ENCODE measurements around the gene NCKAP5. TPM values are rescaled to one million over a fixed set of nuclear protein-coding genes. Genes with fewer than 3 reads are reported as not detected.

The NCKAP5 gene
- total and polyA plus RNA-seq, 7 donors: 0.03 to 1.2 (median 0.22) TPM

GRCh38 chr2:133434959-133435668, 133.1 kb downstream of the NCKAP5 start:
- Histone ChIP-seq H3K27me3 (ENCODE audit: insufficient read depth in 3 of 3, low read length in 2 of 3) (no peaks in the 10 kb centered on the region), H3K36me3 (ENCODE audit: insufficient read depth in 1 of 2, low read depth in 1 of 2) (no peaks in the 10 kb centered on the region), H3K4me1 (no peaks in the 10 kb centered on the region), H3K9me3 (no peaks in the 10 kb centered on the region), H3K4me3 (no peak overlapping the region), H3K27ac (no peak overlapping the region)
- intact Hi-C loops (cut with DNase I): no loop called here
- peak in 3 of 4 donors; percentile 74 to 76 (median 75) for ATAC-seq
- no peak for DNase-seq
- no peak for TF ChIP-seq CTCF (IDR thresholded peaks at IDR 0.05)
- 45 to 60% (median 51%) methylated on average over 5 of the region's 5 CpGs for WGBS, 3 donors

GRCh38 chr2:133433455-133434451, 134.5 kb downstream of the NCKAP5 start:
- 72 to 77% (median 77%) methylated on average over 5 of the region's 5 CpGs for WGBS, 3 donors
- Histone ChIP-seq H3K9me3 (no peaks in the 10 kb centered on the region), H3K4me3 (no peak overlapping the region), H3K27ac (no peak overlapping the region), H3K4me1 (no peaks in the 10 kb centered on the region), H3K27me3 (ENCODE audit: insufficient read depth in 3 of 3, low read length in 2 of 3) (no peaks in the 10 kb centered on the region), H3K36me3 (ENCODE audit: insufficient read depth in 1 of 2, low read depth in 1 of 2) (no peaks in the 10 kb centered on the region)
- intact Hi-C loops (cut with DNase I): no loop called here
- TF ChIP-seq CTCF (IDR thresholded peaks at IDR 0.05): no peak
- DNase-seq (no peak), ATAC-seq (no peak)

- no peaks in the 10 kb centered on the region for H3K4me1 ChIP-seq
- H3K9me3 ChIP-seq: no peaks in the 10 kb centered on the region
- intact Hi-C loops (cut with DNase I): no loop called here
- no peaks in the 10 kb centered on the region for H3K27me3 ChIP-seq (ENCODE audit: insufficient read depth in 3 of 3, low read length in 2 of 3)
- no peak overlapping the region for H3K27ac ChIP-seq
- DNase-seq (no peak), ATAC-seq (no peak)
- no peak for TF ChIP-seq CTCF (IDR thresholded peaks at IDR 0.05)
- no peaks in the 10 kb centered on the region for H3K36me3 ChIP-seq (ENCODE audit: insufficient read depth in 1 of 2, low read depth in 1 of 2)
- no peak overlapping the region for H3K4me3 ChIP-seq
Observed at GRCh38 chr2:133432778-133433177, 135.5 kb downstream of the NCKAP5 start.

- ATAC-seq: no peak
- intact Hi-C loops (cut with DNase I): no loop called here
Observed at GRCh38 chr2:133431289-133431688, 137.0 kb downstream of the NCKAP5 start.

More at GRCh38 chr2:133431289-133431688, 137.0 kb downstream of the NCKAP5 start:
- Histone ChIP-seq H3K4me1 (no peaks in the 10 kb centered on the region), H3K27me3 (ENCODE audit: insufficient read depth in 3 of 3, low read length in 2 of 3) (no peaks in the 10 kb centered on the region), H3K4me3 (no peak overlapping the region), H3K27ac (no peak overlapping the region), H3K36me3 (ENCODE audit: insufficient read depth in 1 of 2, low read depth in 1 of 2) (no peaks in the 10 kb centered on the region), H3K9me3 (no peaks in the 10 kb centered on the region)
- no peak for DNase-seq
- TF ChIP-seq CTCF (IDR thresholded peaks at IDR 0.05): no peak
- WGBS, 3 donors: 49 to 57% (median 53%) methylated on average over 4 of the region's 4 CpGs
